Natural killer cell (primary cell): ENCODE results near the gene ADAMTS3. TPM values are rescaled to one million over a fixed set of nuclear protein-coding genes. Genes with fewer than 3 reads are reported as not detected.

Experiments used
- ATAC-seq, 3 donors: fragments of 150-1000 bp in 2 of 3; fragments of 200-7000 bp in 1 of 3; cut with Tn5 transposase; 1 replicate in 1 of 3; 2 replicates in 2 of 3; pipeline ENCODE4 v1.10.0; 2021; ENCODE audit warnings: mild to moderate bottlenecking in 2 of 3, moderate library complexity in 2 of 3
- DNase-seq, 2 donors: peaks; one replicate each; pipeline versions ENCODE4 v3.0.0 to v3.0.0-alpha.2; 2013 to 2021; ENCODE audit warnings: mixed read lengths in 1 of 2
- H3K27ac ChIP-seq: one replicate; pipeline ENCODE4 v1.5.1; 2013; ENCODE audit warnings: mild to moderate bottlenecking, low read length
- H3K27me3 ChIP-seq: one replicate; pipeline ENCODE4 v1.6.1; 2013; ENCODE audit warnings: low read length; ENCODE audit not compliant: control insufficient read depth, insufficient read depth
- H3K36me3 ChIP-seq: one replicate; pipeline ENCODE4 v1.6.1; 2013; ENCODE audit warnings: low read length; ENCODE audit not compliant: control insufficient read depth, insufficient read depth
- H3K4me1 ChIP-seq: one replicate; pipeline ENCODE4 v1.6.1; 2013; ENCODE audit warnings: low read length; ENCODE audit not compliant: control insufficient read depth, insufficient read depth
- H3K4me3 ChIP-seq: one replicate; pipeline ENCODE4 v1.5.1; 2013; ENCODE audit warnings: low read length
- H3K9me3 ChIP-seq: one replicate; pipeline ENCODE4 v1.6.1; 2013; ENCODE audit warnings: low read length; ENCODE audit not compliant: control insufficient read depth, insufficient read depth
- H3K27ac Mint-ChIP-seq, 2 donors: one replicate each; pipeline ENCODE4 v1.8.0; 2022; ENCODE audit warnings: mild to moderate bottlenecking in 2 of 2, mixed read lengths in 2 of 2, moderate library complexity in 1 of 2
- H3K27me3 Mint-ChIP-seq, 2 donors: one replicate each; pipeline ENCODE4 v1.8.0; 2022; ENCODE audit warnings: low read depth in 2 of 2, mixed read lengths in 2 of 2
- H3K36me3 Mint-ChIP-seq: one replicate; pipeline ENCODE4 v1.8.0; 2022; ENCODE audit warnings: mixed read lengths
- H3K4me1 Mint-ChIP-seq, 2 donors: one replicate each; pipeline ENCODE4 v1.8.0; 2022; ENCODE audit warnings: mixed read lengths in 2 of 2
- H3K4me3 Mint-ChIP-seq: one replicate; pipeline ENCODE4 v1.8.0; 2022; ENCODE audit warnings: mild to moderate bottlenecking, moderate library complexity, mixed read lengths
- H3K9me3 Mint-ChIP-seq, 2 donors: one replicate each; pipeline ENCODE4 v1.8.0; 2022; ENCODE audit warnings: mixed read lengths in 2 of 2
- CTCF ChIP-seq: fragments of 200-600 bp; IDR thresholded peaks from one replicate; pipeline ENCODE4 v1.8.0; 2022; ENCODE audit warnings: antibody characterized with exemption
- WGBS: methylation state at CpG from one replicate; pipeline ENCODE4 v1.1.7; 2013; ENCODE audit warnings: missing lambda C conversion rate; ENCODE audit not compliant: insufficient coverage; 5-methylcytosine and 5-hydroxymethylcytosine counted together
- intact Hi-C: fragments of 100-400 bp; cut with micrococcal nuclease; formaldehyde crosslinking; loops from one replicate; pipeline ENCODE4 v1.14.2; 2022
- total RNA-seq, 4 donors: library from RNA; stranded (reverse); fragments of 120-200 nt in 1 of 4; gene quantifications; one replicate each; pipeline versions ENCODE4 v1.2.3 to v1.2.4, GENCODE V29; 2013 to 2022

Gene ADAMTS3
- total RNA-seq, 3 donors from 2014 or later (not counting 1 experiment from before 2014, with no cell fraction given): 0.30 TPM; not detected in 2

DNA sequence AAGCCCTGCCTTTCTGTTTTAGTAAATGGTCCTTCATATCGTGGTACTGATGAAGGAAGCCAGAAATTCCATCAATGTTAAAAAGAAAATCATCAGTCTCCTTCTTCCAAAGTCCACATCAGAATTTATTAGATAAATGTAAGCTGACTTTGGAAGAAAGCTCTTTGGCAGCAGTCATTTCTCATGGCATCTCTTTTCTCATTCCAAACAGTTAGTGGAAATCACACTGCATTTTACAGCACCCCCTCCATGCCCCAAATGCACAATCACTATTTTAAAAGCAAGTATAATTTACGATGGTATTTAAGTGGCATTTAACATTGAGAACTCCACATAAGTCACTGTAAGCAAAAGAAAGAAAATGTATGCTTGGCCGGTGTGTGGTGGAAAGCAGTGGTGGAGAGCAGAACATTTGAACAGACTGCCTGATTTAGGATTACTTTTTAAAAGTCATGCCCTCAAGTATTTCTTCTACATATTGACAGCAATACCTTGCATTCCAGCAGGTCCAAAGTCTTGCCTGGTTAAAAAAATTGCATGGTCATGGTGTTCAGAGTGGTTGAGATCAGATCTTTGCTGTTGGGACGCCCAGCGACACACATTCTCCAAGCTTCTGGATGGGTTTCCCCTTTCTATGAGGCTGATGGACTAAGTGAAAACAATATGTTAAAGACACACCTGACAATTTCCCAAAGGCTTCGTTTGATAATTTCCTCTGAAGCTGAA, 248.6 kb downstream of the ADAMTS3 start:
- H3K4me1 Mint-ChIP-seq: peaks cover 16 to 20% of the 10 kb centered on the region in 2 donors
- WGBS: 84% methylated on average over 4 of the region's 6 CpGs
- no peak overlapping the region for H3K4me3 ChIP-seq
- no peak overlapping the region for H3K27ac Mint-ChIP-seq
- H3K9me3 ChIP-seq: no peaks in the 10 kb centered on the region
- peaks cover 0 to 11% of the 10 kb centered on the region in 2 donors for H3K27me3 Mint-ChIP-seq
- ATAC-seq (no peak), DNase-seq (no peak)
- no peak for TF ChIP-seq CTCF
- H3K9me3 Mint-ChIP-seq: no peaks in the 10 kb centered on the region
- no peak overlapping the region for H3K4me3 Mint-ChIP-seq
- H3K27ac ChIP-seq: no peak overlapping the region
- no peaks in the 10 kb centered on the region for H3K27me3 ChIP-seq
- H3K4me1 ChIP-seq: no peaks in the 10 kb centered on the region
- no peaks in the 10 kb centered on the region for H3K36me3 Mint-ChIP-seq
- H3K36me3 ChIP-seq: no peaks in the 10 kb centered on the region
- intact Hi-C loops: no loop called here

DNA sequence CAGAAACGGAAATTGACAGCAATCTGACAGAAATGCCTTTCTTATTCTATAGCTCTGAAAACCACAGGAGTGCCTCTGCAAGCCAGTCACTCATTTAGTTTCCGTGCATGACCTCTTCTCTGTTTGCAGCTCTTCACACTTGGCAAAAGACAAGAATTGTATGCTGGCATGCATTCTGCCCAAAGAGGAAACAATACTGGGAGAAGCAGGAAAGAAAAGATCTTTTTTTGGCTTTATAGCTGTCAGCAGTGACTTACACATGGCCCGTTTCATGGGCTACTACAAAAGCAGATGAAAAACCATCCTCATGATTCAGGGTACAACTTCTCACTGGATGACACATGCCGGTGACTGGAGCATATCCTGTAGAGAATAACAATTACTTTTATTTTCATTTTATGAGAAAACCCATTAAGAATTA, 249.4 kb downstream of the ADAMTS3 start:
- no peak for DNase-seq
- Mint-ChIP-seq H3K36me3 (no peaks in the 10 kb centered on the region), H3K9me3 (no peaks in the 10 kb centered on the region), H3K4me1 (peaks cover 16 to 20% of the 10 kb centered on the region in 2 donors), H3K27me3 (peaks cover 0 to 11% of the 10 kb centered on the region in 2 donors), H3K27ac (peak overlapping the region; percentile 42 to 51), H3K4me3 (peak overlapping the region; percentile 57)
- peak in 2 of 3 donors; percentile 49 to 57 for ATAC-seq
- Histone ChIP-seq H3K36me3 (no peaks in the 10 kb centered on the region), H3K9me3 (no peaks in the 10 kb centered on the region), H3K27me3 (no peaks in the 10 kb centered on the region), H3K4me3 (no peak overlapping the region), H3K27ac (no peak overlapping the region), H3K4me1 (no peaks in the 10 kb centered on the region)
- WGBS: 2% methylated on average over 3 of the region's 4 CpGs
- TF ChIP-seq CTCF: no peak
- intact Hi-C loops: no loop called here

DNA sequence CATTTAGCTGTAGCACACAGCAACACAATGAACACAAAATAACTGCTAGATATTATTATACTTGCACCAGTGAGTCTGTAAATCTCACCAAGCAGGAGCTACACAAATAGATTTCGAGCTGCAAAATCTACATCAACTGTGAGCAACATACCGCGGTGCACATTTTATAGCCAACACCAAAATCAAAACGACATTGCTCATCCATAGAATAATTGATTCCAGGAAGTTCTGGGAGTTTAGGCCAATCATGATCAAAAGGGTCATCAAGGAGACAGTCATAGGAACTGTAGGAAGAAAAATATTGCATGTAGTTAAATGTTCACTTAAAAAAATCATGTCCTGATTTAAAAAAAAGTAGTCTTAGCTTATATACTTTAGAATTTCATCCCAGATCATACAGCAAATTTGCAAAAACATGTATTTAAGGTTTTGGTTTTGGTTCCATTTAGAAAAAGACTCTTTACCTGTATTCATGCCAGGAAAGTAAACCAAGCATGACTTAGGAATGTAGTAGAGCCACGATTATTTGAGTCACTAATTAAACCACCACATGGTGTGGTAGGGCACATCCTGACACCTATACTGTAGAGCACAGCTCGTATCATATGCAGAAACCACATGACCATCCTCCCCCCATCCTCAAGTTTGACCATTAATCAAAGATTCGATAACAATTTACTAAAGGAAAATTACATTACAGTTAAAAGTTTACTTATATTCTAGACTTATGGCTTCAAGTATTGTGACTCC, 250.4 kb downstream of the ADAMTS3 start:
- Mint-ChIP-seq H3K4me1 (peaks cover 16 to 20% of the 10 kb centered on the region in 2 donors), H3K27me3 (peaks cover 0 to 11% of the 10 kb centered on the region in 2 donors), H3K27ac (no peak overlapping the region), H3K9me3 (no peaks in the 10 kb centered on the region), H3K4me3 (no peak overlapping the region), H3K36me3 (no peaks in the 10 kb centered on the region)
- Histone ChIP-seq H3K27ac (no peak overlapping the region), H3K36me3 (no peaks in the 10 kb centered on the region), H3K4me3 (no peak overlapping the region), H3K27me3 (no peaks in the 10 kb centered on the region), H3K4me1 (no peaks in the 10 kb centered on the region), H3K9me3 (no peaks in the 10 kb centered on the region)
- WGBS: 67% methylated on average over 6 of the region's 7 CpGs
- ATAC-seq: no peak
- no peak for DNase-seq
- TF ChIP-seq CTCF: no peak
- intact Hi-C loops: no loop called here
